HG03139 (cell line): Measurements from ENCODE around the gene HM13.
"Not testable (repeated sequence)": the region's sequence is repeated elsewhere in the genome, so short reads cannot be mapped to it uniquely, and the experiment has no call there.

ENCODE experiments used
- ATAC-seq: cut with Tn5 transposase; IDR thresholded peaks from one replicate; pipeline ENCODE4 v1.9.1; 2021; ENCODE audit not compliant: unreplicated experiment

The HM13 gene

DNA sequence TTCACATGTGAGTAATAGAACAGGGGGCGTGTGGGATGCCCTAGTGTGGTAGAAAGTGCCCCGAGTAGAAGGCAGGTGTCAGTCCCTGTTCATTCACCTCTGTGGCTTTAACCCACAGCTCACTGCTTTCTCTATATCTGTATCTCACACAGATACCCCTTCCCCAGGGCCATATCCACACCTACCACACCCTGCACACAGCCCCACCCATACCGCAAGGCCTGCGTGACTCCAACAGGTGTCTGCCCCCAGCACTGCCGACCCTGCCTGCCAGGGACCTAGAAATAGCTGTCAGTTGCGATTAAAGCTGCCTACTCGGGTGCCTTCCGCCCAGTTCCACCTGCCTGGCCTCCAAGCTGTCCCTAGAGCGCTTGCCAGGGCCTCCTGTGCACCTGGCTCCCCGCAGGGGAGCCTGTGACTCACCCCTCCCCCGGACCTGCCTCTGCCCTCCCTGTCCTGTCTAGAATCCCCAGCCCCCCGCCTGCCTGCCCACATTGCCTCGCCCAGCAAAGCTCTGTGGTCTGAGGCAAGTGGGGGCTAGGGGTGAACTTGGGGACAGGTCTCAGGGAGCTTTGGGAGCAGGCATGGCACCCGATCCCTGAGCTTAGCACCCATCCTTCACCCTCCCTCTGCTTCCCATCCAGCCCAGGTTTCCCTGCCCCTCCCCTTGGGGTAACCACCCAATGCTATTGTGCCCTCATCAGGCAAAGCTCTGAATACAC lies 52.6 kb downstream of the HM13 start:
- ATAC-seq: no peak

DNA sequence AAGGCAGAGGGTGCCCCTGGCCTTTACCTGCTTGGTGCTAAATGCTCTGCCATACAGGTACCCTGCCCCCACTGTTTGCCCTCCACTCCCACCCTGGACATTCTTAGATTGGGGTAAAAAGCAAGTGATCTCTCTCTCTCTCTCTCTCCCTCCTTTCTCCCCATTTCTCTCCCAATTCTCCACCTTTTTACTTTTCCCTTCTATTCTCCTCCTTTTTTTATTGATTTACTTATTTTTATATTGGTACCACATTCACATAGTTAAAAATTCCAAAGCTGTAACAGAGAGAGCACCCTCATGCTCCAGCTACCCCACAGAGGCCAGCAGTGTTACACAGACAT lies 53.1 kb downstream of the HM13 start:
- ATAC-seq: no peak

DNA sequence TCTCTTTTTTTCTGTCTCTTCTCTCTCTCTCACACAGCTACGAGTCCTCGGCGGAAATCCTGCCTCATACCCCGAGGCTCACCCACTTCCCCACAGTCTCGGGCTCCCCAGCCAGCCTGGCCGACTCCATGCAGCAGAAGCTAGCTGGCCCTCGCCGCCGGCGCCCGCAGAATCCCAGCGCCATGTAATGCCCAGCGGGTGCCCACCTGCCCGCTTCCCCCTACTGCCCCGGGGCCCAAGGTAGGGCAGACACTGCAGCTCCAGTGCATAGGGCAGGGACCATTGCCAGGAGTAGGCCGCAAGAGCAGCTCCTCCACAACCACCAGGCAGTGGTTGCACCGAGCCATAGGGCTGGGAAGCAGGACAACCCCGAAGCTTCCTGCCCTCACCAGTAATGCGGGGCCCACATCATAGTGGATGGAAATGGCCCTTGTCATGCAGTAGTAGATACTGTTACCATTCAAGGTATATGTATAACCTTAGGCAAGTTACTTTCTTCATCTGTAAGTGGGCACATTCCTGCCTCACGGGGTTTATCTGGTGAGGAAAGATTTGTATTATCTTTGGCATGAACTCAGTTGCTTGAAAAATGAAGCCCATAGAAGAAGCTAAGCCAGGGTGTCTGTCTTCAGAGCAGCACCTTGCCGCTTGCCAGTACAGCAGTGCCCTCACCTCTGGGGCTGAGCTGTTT lies 53.9 kb downstream of the HM13 start:
- no peak for ATAC-seq

DNA sequence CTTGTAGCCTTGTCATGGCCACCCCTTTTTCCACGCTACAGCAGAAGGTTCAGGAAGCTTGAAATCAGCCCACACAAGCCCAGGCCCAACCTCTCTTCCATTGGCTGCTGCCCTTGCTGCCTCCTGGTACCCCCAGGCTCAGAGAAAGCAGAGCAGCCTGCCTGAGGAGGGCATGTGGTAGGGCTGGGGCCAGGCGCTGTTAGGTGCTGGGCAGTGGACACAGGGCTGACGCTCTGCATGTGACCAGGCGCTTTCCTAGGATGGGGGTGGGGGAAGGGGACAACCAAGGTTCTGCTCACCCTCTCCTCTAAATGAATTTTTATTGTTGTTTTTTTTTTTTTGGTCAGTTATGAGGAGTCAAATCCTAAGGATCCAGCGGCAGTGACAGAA lies 54.5 kb downstream of the HM13 start:
- no peak for ATAC-seq

DNA sequence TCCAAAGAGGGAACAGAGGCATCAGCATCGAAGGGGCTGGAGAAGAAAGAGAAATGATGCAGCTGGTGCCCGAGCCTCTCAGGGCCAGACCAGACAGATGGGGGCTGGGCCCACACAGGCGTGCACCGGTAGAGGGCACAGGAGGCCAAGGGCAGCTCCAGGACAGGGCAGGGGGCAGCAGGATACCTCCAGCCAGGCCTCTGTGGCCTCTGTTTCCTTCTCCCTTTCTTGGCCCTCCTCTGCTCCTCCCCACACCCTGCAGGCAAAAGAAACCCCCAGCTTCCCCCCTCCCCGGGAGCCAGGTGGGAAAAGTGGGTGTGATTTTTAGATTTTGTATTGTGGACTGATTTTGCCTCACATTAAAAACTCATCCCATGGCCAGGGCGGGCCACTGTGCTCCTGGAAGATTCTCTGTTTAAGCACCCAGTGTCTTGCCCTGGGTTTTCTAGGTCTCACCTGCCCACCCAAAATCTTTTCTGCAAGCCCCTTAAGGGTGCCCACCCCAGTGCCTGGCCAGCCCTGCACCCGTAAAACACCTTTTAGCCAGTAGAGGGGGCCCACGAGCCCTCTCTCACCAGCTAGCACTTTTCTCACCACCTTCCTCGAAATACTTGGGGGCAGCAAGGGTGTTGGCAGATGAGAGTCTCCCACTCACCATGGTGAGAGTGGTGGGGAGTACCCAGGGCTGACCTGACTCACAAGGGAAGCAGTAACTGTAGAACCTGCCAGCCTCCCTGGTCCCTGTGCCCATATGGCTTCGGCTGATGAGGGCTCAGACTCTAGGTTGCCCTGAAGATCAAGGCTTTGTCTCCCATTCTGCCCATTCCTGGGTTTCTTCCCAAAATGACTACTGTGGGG lies 55.1 kb downstream of the HM13 start:
- no peak for ATAC-seq

DNA sequence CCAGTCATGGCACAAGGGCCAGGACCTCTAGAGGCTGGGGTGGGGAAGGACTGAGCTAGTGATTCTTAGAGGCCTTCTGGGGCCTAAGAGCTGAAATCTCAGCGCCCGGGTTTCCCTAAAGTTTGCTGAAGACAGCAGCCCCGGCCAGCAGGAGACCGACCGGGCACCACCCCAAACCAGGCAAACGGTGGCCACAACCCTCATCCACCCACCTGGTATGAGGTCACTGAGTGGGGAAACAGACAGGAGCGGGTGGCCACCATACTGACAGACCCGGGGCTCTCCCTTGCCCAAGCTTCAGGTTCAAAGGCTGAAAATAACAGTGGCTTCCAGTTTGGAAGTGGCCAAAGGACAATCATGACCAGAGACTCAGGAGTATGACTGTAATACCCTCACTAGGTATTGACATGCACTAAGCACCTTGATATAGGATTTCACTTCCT lies 55.8 kb downstream of the HM13 start:
- no peak for ATAC-seq

DNA sequence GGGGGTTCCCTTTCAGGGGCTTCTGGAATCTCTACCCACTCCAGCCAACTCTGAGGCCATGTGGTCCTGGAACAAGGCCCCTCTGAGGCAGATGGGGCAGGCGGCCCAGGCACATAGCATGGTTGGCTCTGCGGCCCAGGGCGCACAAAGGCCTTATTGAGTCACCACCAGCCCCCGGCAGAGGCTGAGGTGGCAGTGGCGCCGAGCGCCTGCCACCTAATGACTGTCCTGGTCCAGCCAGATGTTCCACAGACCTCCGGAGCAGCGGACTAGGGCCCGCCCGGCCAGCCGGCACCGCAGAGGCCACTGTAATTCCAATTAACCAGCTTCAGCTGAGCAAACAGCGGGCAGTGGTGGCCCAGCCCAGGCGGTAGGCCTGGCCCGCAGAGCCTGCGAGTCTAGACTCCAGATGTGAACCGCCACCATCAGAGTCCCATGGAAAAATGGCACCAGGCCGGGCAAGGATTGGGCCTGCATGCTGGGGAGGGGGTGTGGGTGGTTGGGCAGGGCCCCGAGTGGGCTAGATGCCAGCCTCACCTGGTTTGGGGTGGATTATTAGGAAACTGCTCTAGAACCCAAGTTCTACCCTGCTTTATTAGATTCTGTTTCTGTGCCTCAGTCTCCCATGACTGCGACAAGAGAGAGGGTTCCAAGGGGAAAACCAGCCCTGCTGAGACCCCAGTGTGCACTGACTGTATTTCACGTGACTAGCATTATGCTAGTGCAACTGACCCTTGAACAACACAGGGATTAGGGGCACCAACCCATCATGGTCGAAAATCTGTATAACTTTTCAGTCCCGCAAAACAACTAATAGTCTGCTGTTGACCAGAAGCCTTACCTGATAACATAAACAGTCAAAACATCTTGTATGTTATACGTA lies 56.7 kb downstream of the HM13 start:
- ATAC-seq: no peak

DNA sequence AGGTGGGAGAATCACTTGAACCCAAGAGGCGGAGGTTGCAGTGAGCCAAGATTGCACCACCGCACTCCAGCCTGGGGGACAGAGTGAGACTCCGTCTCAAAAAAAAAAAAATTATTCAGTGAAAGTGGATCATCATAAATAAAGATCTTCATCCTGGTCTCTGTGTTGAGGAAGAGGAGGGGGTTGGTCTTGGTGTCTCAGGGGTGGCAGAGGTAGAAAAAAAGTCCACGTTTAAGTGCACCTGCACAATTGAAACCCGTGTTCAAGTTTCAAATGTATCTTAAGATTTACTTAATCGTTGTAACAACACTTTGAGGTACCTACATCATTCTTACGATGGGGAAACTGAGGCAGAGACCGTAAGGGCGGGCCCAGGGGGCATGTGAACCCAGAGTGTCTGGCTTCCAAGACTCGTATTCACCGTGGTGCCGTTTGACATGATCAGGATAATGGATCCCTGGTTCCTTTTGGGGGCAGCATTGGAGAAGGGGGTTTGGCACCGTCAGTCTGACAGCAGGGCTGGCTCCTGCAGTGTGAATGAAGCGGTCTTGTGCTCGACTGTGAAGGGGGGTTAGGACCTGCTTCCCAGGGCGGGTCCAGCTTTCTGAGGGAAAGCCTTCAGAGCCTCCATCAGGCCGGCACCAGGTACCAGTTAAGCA lies 57.9 kb downstream of the HM13 start:
- ATAC-seq: no peak

DNA sequence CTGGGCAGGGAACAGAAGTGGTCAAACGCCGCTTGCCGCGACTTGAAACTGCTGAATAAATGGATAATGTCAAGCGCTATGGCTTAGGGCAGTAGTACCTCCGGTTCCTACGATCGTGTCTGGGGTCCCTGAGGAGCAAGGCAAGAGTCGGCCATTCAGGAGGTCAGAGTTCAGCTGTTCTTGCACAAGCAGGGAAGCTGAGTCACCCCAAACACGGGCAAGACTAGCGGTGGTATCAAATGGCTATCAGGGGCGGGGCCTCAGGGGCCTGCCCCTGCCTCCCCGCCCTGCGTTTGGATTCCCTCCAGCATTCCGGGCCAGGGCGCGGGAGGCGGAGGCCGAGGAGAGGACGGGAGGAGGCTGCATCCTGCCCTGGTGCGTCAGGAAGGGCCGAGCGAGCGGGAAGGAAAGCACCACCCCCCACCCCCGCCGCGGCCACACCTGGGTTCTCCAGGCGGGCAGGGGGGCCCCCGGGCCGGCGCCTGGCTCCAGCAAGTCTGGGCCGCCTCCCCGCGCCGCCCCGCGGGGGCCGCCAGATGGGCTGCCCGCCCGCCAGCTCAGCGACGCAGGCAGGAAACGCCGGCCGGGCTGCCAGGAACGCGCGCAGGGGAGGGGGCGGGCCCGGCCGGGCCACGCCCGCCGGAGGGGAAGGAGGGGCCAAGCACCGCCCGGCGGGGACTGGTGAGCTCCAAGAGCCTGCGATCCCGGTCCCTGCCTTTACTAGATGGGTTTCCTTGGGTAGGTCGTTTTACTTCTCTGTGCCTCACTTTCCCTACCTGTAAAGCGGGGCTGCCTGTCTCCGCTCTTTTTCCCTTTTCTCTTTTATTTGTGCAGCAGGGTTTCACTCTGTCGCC lies 58.7 kb downstream of the HM13 start:
- peak; percentile 94 for ATAC-seq

DNA sequence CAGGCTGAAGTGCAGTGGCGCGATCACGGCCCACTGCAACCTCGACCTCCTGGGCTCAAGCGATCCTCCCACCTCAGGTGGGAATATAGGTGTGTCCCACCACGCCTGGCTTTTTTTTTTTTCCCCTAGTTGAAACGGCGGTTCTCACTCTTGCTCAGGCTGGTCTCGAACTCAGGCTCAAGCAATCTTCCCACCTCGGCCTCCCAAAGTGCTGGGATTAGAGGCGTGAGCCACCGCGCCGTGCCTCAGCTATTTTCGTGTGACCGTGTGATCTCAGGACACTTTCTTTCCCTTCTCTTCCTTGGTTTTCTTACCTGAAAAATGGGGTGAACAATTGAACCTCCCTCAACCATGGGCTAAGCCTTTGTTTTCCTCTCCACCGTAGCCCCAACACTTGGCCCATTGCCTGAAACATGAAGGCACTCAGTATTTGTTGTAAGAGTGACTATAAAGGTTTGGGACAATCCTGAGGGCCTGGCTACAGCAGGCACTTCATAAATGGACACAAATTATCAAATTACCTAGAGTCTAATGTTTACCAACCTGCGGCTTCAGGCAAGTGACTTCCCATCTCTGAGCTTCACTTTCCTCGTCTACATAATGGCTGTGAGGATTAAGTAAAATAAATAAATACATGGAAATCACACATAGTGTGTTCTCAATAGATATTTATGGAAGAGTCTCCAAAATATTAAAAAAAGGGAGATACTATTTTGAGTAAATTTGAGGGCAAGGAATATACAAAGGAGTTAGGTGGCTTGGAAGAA lies 59.5 kb downstream of the HM13 start:
- peak; percentile 7 for ATAC-seq

DNA sequence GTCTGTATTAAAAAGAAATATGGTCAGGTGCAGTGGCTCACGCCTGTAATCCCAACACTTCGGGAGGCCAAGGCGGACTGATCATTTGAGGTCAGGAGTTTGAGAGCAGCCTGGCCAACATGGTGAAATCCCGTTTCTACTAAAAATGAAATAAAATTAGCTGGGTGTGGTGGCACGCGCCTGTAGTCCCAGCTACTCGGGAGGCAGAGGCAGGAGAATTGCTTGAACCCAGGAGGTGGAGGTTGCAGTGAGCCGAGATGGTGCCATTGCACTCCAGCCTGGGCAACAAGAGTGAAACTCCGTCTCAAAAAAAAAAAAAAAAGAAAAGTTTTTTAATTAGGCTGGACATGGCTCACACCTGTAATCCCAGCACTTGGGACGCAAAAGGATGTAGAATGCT lies 60.7 kb downstream of the HM13 start:
- not testable (repeated sequence) for ATAC-seq

DNA sequence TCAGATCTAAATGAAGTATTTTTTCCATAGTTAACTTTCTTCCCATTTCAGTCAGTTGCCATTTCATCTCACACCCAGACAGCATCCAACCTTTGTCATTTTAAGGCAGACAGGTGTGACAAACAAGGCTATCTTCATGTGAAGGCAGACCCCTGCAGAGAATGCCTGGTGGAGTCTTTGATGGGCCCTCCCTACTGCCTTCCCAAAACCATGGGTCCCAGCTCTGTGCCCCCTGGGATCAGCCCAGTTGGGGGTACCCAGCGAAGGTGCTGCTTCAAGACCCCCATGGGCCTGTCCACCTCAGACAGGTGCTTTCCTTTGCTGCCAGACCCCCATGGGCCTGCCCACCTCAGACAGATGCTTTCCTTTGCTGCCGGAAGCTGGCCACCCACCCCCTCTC lies 62.5 kb downstream of the HM13 start:
- ATAC-seq: no peak

DNA sequence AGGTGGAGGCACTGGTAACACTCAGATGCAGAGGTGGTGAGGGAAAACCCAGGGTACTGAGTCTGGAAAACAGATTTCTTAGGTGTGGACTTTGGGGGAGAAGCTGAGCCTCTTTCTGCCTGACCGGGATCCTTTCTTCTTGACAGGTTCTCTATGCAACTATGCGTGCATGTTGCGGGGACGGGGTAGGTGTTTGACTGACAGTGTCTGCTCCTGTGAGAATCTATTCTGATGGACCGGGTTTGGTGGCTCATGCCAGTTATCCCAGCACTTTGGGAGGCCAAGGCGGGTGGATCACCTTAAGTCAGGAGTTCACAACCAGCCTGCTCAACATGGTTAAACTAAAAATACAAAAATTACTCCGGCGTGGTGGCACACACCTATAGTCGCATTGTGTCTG lies 63.0 kb downstream of the HM13 start:
- no peak for ATAC-seq

DNA sequence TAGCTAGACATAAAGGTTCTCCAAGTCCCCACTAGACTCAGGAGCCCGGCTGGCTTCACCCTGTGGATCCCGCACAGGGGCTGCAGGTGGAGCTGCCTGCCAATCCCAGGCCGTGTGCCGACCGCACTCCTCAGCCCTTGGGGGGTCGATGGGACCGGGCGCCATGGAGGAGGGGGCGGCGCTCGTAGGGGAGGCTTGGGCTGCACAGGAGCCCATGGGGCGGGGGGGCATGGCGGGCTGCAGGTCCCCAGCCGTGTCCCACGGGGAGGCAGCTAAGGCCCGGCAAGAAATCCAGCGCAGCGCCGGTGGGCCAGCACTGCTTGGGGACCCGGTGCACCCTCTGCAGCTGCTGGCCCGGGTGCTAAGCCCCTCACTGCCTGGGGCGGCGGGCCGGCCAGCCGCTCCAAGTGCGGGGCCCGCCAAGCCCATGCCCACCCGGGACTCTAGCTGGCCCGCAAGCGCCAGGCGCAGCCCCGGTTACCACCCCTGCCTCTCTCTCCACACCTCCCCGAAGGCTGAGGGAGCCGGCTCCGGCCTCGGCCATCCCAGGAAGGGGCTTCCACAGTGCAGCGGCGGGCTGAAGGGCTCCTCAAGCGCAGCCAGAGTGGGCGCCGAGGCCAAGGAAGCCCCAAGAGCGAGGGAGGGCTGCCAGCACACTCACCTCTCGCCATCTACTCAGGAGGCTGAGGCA lies 64.4 kb downstream of the HM13 start:
- ATAC-seq: no peak

DNA sequence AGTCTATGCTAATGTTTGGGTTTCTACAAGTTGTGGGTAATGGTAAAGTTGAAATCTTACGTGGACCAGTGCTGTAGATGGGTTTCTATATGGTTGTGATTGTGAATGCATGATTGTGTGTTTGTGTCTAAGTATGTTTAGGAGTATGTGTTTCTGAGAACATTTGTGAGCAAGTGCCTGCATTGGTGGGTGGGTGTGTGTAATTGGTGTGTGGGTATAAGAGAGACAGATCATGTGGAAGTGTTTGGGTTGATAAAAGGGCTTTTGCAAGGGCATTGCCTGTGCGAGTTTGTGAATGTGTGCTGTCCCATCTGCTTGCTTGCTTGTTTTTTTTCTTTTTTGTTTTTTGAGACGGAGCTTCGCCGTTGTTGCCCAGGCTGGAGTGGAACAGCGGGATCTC lies 65.0 kb downstream of the HM13 start:
- ATAC-seq: no peak

DNA sequence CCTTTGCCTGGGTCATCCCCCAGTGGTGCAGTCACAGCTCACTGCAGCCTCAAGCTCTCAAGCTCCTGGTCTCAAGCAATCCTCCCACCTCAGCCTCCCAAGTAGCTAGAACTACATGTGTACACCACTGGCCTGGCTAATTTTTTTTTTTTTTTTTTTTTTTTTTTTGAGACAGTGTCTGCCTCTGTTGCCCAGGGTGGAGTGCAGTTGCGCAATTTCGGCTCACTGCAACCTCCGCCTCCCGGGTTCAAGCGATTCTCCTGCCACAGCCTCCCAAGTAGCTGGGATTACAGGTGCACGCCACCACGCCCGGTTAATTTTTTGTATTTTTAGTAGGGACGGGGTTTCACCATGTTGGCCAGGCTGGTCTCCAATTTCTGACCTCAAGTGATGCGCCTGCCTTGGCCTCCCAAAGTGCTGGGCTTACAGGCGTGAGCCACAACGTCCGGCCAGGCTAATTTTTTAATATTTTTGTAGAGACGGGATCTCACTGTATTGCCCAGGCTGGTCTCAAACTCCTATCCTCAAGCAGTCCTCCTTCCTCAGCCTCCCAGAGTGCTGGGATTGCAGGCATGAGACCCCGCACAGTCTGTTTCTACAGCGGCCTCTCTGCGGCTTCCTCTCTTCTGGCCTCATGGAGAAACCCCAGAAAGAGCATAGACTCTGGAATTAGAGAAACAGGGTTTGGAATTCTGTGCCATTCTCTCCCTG lies 65.9 kb downstream of the HM13 start:
- ATAC-seq: not testable (repeated sequence)

DNA sequence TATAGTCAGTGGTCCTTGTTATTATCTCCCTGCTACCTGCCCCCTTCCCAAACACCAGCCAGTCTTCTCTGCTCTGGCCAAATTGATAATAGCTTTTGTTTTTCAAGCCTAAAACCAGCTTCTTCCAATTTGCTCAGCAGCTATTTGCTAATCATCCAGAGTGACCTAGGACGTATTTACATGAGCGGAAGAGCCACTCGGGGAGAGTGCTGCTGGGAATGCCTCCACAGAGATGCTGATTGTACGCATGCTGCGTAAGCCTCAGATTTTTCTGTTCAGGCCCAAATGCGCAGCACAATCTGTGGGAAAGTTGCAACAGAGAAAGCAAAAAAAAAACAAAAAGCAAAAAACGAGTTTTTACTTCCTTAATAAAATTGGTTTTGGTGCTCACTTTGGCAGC lies 66.5 kb downstream of the HM13 start:
- ATAC-seq: no peak

DNA sequence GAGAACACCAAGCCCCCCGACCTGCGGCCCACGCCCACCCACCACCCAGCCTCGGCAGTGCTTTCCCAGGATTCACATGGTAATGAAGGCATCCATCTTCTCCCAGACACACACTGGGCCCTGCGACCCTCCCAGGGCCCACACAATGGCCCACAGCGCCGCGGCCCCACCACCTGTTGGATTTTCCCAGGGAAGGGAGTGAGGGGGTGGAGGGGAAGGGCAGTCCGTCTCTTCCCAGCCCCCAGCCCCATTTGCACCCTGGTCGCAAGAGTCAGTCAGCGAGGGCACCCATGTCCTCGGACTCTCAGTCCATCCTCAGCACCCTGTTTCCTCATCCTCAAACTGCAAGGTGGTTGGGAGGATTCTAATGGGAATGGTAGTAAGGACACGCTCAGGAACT lies 67.1 kb downstream of the HM13 start:
- ATAC-seq: no peak
